T-helper 22 cell (primary cell): ENCODE results near the gene MYT1.

Source experiments
- DNase-seq: peaks from one replicate; pipeline ENCODE4 v3.0.0-alpha.2; 2020; ENCODE audit warnings: low read depth

The MYT1 gene

DNA sequence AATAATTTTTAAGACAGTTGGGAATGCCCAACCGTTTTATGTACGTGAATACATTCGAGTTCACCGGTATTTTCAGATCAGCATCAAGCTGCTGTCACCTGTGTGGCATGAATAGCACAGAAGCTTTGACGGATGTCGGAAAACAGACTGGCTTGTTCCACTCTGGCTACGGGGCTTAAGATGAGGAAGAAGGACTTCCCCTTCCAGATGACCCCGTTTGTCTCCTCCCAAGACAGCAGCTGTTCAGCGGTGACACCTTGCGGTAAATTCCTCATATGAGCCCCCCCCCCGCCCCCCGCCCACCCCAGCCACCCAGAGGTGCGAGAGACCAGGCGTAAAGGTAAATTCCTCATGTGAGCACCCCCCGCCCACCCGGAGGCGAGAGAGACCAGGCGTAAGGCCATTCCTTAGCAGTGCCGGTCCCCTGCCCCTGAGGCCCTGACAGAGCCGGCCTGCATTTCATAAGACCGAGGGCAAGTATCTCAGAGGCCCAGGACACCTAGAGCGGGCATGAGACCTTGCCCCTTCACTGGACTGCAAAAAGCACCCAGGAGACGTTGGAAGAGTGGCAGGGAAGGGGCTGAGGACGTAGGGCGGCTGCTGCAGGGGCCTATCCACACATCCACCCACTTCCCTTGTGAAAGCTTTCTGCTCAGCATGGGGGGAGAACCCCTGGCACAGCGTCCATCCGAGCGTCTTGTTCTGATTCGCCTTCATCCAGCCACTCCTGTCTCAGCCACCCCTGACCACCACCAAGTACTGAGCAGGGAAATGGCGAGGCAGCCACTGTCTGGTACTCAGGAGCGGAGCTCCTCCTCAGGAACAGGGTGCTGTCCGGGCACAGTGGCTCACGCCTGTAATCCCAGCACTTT is 84.0 kb downstream of the MYT1 start:
- DNase-seq = no peak

GRCh38 chr20:64250027-64250426 is 85.8 kb downstream of the MYT1 start:
- DNase-seq = no peak

- no peak for DNase-seq
Measured at GRCh38 chr20:64253000-64253383, 88.7 kb downstream of the MYT1 start.

DNA sequence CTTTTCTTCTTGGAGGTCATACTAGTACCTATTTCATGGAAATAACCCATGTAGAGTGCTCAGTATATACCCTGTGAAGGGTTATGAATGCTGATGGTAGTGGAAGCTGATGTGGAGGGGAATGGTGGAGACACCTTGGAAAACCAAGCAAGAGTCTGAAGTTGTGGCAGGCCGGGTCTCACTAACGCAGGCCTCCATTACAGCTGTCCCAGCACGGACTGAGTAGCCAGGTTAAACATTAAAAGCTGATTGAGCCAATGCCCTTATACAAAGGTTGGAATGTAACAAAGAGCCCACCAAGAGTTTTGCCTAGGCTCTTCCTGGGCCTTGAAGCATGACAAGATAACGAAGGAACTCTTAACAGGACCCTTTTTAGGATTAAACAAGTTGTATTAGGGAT is 89.2 kb downstream of the MYT1 start:
- DNase-seq = no peak

DNA sequence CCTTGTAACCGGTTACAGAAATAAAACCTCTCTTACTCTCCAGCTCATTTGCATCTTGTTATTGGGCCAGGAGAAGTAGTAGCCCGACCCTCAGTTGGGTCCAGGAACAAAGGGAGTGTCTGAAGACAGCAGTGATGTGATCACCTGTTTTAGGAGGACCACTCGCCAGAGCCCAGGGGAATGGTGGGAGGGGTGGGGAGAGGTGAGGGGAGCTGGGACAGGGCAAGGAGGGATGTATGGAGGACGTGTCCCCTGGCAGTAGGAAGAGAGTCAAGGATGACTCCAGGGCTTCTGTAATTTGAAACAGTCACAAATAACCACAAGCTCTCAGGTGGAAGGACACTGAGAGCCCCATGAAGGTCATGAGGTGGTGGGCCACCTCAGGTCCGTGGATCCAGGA is 89.9 kb downstream of the MYT1 start:
- no peak for DNase-seq

GRCh38 chr20:64254571-64255360 is 90.5 kb downstream of the MYT1 start:
- no peak for DNase-seq

GRCh38 chr20:64255361-64256281 is 91.4 kb downstream of the MYT1 start, which contains the start of gene PCMTD2:
Gene PCMTD2 (plus strand): TSS chr20:64255748. CDS start chr20:64259966, 4,218 bp downstream.
- peak; percentile 65 for DNase-seq

DNA sequence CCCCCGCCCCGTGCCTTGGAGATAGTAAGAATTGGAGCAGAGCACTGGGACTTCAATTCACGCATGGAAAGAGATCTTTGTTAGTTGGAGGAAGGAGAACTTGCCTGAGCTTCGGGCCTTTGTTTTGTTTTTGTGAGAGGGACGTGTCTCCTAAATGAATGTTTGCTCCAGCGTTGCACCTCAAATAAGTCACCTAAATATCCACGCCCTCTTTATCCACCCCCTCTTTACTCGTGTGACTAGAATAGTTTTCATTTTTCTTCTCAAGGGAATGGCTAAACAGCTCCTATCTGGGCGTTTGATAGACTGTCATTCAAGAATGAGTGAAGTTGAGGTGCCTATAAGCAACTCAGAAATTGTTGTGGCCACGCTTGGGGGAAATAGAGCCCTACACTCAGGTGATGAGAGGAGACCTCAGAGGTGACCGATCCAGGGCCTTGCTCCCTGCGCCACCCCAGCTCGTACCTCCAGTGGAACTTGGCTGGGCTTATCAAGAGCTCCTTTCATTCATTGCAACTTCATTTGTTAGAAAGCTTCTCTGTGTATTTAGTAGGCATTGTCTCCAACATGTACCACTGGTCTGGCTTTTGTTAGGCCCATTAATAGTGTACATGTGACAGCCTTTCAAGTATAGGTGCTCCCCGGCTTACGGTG is 92.2 kb downstream of the MYT1 start:
- no peak for DNase-seq

GRCh38 chr20:64257107-64257757 is 93.0 kb downstream of the MYT1 start:
- no peak for DNase-seq

DNA sequence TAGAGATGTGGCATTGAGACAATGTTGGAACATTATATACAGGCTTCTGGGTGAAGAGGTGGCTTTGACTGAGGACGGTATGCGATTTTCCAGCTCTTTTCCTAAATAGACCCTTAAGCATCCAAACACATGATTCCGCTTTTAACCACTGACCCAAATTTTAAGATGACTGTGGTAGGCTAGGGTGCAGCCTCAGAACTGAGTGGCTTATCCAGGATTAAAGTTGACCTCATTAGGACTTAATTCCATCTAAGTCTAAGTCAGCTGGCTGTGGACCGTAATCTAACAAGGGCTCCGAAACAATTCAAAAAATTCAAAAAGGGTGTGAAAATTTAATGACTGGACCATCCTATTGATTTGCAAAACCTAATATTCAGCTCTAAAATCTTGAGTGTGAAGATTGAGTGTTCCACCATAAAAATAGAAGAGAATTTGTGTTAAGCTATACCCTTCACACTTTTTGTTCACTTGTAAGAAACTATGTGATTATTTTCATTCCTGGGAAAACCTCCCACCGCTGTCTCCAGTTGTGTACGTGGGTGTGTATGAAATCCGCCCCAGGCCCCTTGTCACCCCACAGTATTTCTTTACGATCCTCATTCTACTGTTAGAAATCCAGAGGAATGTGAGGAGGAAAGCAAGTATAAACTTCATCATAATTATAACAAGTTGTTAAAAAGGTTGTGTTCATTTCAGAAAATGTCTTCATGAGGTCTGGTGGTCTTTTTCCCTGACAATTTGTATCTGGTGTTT is 94.0 kb downstream of the MYT1 start:
- no peak for DNase-seq

GRCh38 chr20:64260239-64260638 is 96.0 kb downstream of the MYT1 start:
- DNase-seq = no peak

DNA sequence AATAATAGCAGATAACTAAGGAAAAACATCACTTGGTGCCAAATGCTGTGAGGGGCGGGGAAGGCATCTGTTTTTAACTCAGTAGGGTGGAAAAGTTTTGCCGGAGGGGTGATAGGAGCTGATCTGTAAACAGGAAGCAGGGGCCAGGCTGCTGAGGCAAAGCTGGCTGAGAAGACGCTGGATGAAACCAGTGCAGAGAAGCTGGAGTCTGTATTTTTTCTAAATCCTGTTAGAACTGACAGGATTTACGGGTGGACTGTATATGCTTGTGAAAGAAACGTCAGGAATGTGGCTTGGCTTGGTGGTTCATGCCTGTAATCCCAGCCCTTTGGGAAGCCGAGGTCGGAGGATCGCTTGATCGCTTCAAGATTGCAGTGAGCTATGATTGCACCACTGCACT is 96.9 kb downstream of the MYT1 start:
- no peak for DNase-seq

GRCh38 chr20:64264091-64264490 is 99.8 kb downstream of the MYT1 start:
- DNase-seq = no peak

DNA sequence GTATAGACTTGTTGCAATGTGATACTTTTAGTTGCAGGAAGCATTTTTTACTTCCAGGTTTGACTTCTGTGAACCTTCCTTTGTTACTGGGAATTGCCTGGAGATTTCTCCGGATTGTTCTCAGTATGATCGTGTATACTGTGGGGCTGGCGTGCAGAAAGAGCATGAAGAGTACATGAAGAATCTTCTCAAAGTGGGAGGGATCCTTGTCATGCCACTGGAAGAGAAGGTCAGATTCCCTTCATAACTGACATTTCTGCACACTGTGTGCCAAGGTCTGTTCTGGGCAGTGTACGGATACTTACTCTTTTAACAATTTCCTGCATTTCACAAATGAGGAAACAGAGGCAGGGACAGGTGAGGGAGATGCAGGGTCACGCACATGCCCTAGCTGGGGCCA is 100.9 kb downstream of the MYT1 start:
- DNase-seq = no peak

GRCh38 chr20:64266988-64267387 is 102.7 kb downstream of the MYT1 start:
- no peak for DNase-seq

DNA sequence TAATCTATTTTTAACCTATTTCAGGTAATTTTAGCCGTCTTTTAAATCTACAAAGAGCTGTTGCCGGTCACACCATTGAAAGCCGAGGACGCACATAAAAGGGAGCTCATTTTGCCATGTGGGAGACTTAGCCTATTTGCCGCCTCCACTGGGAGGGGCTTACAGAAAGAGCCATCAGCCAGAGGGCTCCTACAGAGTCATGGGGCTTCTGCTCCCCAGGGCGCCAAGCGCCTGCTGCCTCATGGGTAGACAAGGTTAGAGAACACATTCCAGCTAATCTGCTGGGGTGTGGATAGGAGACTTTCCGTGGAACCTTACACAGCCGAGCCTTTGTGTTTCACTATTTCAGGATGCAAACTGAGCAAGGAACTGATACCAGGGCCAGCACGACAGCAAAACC is 103.9 kb downstream of the MYT1 start:
- DNase-seq = no peak

DNA sequence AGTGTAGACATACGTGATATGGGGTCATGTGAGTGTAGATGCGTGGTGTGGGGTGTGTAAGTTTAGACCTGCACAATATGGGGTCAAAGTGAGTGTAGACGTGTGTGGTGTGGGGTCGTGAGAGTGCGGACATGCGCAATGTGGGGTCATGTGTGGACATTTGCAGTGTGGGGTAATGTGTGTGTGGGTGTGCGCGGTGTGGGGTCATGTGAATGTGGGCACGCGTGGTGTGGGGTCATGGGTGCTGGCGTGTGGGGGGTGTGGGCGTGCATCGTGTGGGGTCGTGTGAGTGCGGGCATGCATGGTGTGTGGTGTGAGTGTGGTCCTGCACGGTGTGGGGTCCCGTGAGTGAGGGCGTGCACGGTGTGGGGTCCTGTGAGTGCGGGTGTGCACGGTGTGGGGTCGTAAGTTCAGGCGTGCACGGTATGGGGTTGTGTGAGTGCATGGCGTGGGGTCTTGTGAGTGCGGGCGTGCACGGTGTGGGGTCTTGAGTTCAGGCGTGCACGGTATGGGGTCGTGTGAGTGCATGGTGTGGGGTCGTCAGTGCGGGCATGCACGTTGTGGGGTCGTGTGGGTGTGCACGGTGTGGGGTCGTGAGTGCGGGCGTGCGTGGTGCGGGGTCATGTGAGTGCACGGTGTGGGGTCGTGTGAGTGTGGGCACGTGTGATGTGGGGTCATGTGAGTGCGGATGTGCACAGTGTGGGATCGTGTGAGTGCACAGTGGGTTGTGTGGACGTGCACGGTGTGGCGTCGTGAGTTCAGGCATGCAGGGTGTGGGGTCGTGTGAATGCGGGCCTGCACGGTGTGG is 105.6 kb downstream of the MYT1 start:
- no peak for DNase-seq

GRCh38 chr20:64271636-64272035 is 107.4 kb downstream of the MYT1 start:
- no peak for DNase-seq

DNA sequence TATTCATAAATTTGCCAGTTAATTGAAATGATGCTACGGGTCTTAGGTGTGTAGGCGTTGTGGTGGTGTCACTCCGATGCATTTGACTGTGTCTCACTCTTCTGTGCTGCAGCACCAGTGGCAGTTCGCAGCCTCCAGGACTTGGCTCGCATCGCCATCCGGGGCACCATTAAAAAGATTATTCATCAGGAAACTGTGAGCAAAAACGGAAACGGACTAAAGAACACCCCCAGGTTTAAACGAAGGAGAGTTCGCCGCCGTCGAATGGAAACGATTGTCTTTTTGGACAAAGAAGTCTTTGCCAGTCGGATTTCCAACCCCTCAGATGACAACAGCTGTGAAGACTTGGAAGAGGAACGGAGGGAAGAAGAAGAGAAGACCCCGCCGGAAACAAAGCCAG is 108.9 kb downstream of the MYT1 start:
- no peak for DNase-seq

DNA sequence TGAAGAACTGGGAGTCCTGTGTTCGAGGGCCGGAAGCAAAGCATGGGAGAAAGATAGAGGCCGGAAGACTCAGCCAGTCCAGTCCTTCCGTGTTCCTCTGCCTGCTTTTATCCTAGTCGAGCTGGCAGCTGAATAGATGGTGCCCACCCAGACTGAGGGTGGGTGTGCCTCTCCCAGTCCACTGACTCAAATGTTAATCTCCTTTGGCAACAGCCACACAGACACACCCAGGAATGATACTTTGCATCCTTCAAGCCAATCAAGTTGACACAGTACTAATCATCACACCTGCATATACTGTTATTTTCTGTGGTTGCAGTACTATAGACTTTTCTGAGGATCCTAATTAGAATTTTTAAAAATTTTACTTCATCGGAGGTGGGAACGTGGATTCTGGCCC is 112.6 kb downstream of the MYT1 start:
- no peak for DNase-seq
